ENCODE data around the gene MYH15.

MYH15 gene

GRCh38 chr3:108447096-108447847 is 63.1 kb downstream of the MYH15 start:
- no peak for TF ChIP-seq CTCF (IDR thresholded peaks at IDR 0.05; ENCODE audit: insufficient read depth, low read length, poor library complexity, severe bottlenecking)
- H3K27me3 ChIP-seq (replicated peaks; ENCODE audit: control insufficient read depth, insufficient read depth, low read length) = no peaks in the 10 kb centered on the region
- no peaks in the 10 kb centered on the region for H3K36me3 ChIP-seq (ENCODE audit: control insufficient read depth, insufficient read depth, low read length)
- no peak for DNase-seq (ENCODE audit: extremely low read depth, insufficient read length)
- H3K4me3 ChIP-seq (replicated peaks; ENCODE audit: low read depth, low read length) = no peak overlapping the region

- no peaks in the 10 kb centered on the region for H3K36me3 ChIP-seq (ENCODE audit: control insufficient read depth, insufficient read depth, low read length)
- no peak overlapping the region for H3K4me3 ChIP-seq (replicated peaks; ENCODE audit: low read depth, low read length)
- TF ChIP-seq CTCF (IDR thresholded peaks at IDR 0.05; ENCODE audit: insufficient read depth, low read length, poor library complexity, severe bottlenecking) = no peak
- H3K27me3 ChIP-seq (replicated peaks; ENCODE audit: control insufficient read depth, insufficient read depth, low read length) = no peaks in the 10 kb centered on the region
- DNase-seq (ENCODE audit: extremely low read depth, insufficient read length) = no peak
Observed at GRCh38 chr3:108442281-108442680, 68.1 kb downstream of the MYH15 start.

- TF ChIP-seq CTCF (IDR thresholded peaks at IDR 0.05; ENCODE audit: insufficient read depth, low read length, poor library complexity, severe bottlenecking) = no peak
- no peak for DNase-seq (ENCODE audit: extremely low read depth, insufficient read length)
- Histone ChIP-seq H3K27me3 (replicated peaks; ENCODE audit: control insufficient read depth, insufficient read depth, low read length) (no peaks in the 10 kb centered on the region), H3K36me3 (ENCODE audit: control insufficient read depth, insufficient read depth, low read length) (no peaks in the 10 kb centered on the region), H3K4me3 (replicated peaks; ENCODE audit: low read depth, low read length) (no peak overlapping the region)
Observed at GRCh38 chr3:108441518-108441917, 68.9 kb downstream of the MYH15 start.

GRCh38 chr3:108441071-108441507 is 69.3 kb downstream of the MYH15 start:
- Histone ChIP-seq H3K4me3 (replicated peaks; ENCODE audit: low read depth, low read length) (no peak overlapping the region), H3K36me3 (ENCODE audit: control insufficient read depth, insufficient read depth, low read length) (no peaks in the 10 kb centered on the region)

GRCh38 chr3:108438542-108438941 is 71.9 kb downstream of the MYH15 start:
- H3K4me3 ChIP-seq (replicated peaks; ENCODE audit: low read depth, low read length) = no peak overlapping the region
- DNase-seq (ENCODE audit: extremely low read depth, insufficient read length) = no peak
- no peaks in the 10 kb centered on the region for H3K27me3 ChIP-seq (replicated peaks; ENCODE audit: control insufficient read depth, insufficient read depth, low read length)
- H3K36me3 ChIP-seq (ENCODE audit: control insufficient read depth, insufficient read depth, low read length) = no peaks in the 10 kb centered on the region
- no peak for TF ChIP-seq CTCF (IDR thresholded peaks at IDR 0.05; ENCODE audit: insufficient read depth, low read length, poor library complexity, severe bottlenecking)

More at GRCh38 chr3:108441071-108441507, 69.3 kb downstream of the MYH15 start:
- TF ChIP-seq CTCF (IDR thresholded peaks at IDR 0.05; ENCODE audit: insufficient read depth, low read length, poor library complexity, severe bottlenecking) = no peak
- H3K27me3 ChIP-seq (replicated peaks; ENCODE audit: control insufficient read depth, insufficient read depth, low read length) = no peaks in the 10 kb centered on the region
- DNase-seq (ENCODE audit: extremely low read depth, insufficient read length) = no peak
